Posterior vena cava (tissue), 2 donors: ENCODE results near the gene SPEF2. TPM values are rescaled to one million over a fixed set of nuclear protein-coding genes. Genes with fewer than 3 reads are reported as not detected.

ENCODE experiments used
- DNase-seq: peaks from one replicate; pipeline ENCODE4 v3.0.0-alpha.2; 2020; ENCODE audit warnings: low spot score
- intact Hi-C, 2 donors: fragments of 100-400 bp; cut with DNase I; formaldehyde crosslinking; loops; one replicate each; pipeline versions ENCODE4 v1.14.1 to v1.14.2; 2022 to 2023
- total RNA-seq, 2 donors: library from RNA; stranded (reverse); fragmentation: NEBNext Ultra II Directional; extraction: Animal tissue kit (Norgen Biotek cat#: 25700); gene quantifications; one replicate each; pipeline ENCODE4 v1.2.1, GENCODE V29; 2021
- donor health status: DM: yes; HTN: yes; CAD: no.
- donor health status: DM: yes; HTN: yes; CAD: no.

SPEF2 gene
- total RNA-seq, 2 donors from 2014 or later, result 4.8 to 6.1 TPM

- intact Hi-C loops, result no loop called here
- no peak for DNase-seq
Observed at GRCh38 chr5:35765921-35766320, 148.3 kb downstream of the SPEF2 start.

- no peak for DNase-seq
- intact Hi-C loops, result loop anchor here in 1 of 2 donors (10.0 kb wide), 1 partner anchor 154 kb away; no protein-coding TSS in a partner anchor
Observed at GRCh38 chr5:35771300-35771699, 153.6 kb downstream of the SPEF2 start.

GRCh38 chr5:35771839-35772238 is 154.2 kb downstream of the SPEF2 start:
- intact Hi-C loops, result loop anchor here in 1 of 2 donors (10.0 kb wide), 1 partner anchor 153 kb away; no protein-coding TSS in a partner anchor
- no peak for DNase-seq

GRCh38 chr5:35773967-35774366 is 156.3 kb downstream of the SPEF2 start:
- DNase-seq, result no peak
- intact Hi-C loops, result loop anchor here in 1 of 2 donors (10.0 kb wide), 1 partner anchor 151 kb away; no protein-coding TSS in a partner anchor

GRCh38 chr5:35776757-35777156 is 159.1 kb downstream of the SPEF2 start:
- no peak for DNase-seq

GRCh38 chr5:35777358-35778087 is 159.9 kb downstream of the SPEF2 start:
- intact Hi-C loops, result loop anchor here in 1 of 2 donors (10.0 kb wide), 1 partner anchor 147 kb away; no protein-coding TSS in a partner anchor
- no peak for DNase-seq

More at GRCh38 chr5:35776757-35777156, 159.1 kb downstream of the SPEF2 start:
- intact Hi-C loops, result loop anchor here in 1 of 2 donors (10.0 kb wide), 1 partner anchor 148 kb away; no protein-coding TSS in a partner anchor

- intact Hi-C loops, result loop anchor here in 1 of 2 donors (10.0 kb wide), 1 partner anchor 146 kb away; no protein-coding TSS in a partner anchor
- DNase-seq, result no peak
Observed at GRCh38 chr5:35778259-35778769, 160.7 kb downstream of the SPEF2 start.

- intact Hi-C loops, result no loop called here
Observed at GRCh38 chr5:35780236-35780635, 162.6 kb downstream of the SPEF2 start.

GRCh38 chr5:35781181-35781790 is 163.6 kb downstream of the SPEF2 start:
- DNase-seq, result no peak
- intact Hi-C loops, result no loop called here

More at GRCh38 chr5:35780236-35780635, 162.6 kb downstream of the SPEF2 start:
- no peak for DNase-seq

GRCh38 chr5:35783551-35783950 is 165.9 kb downstream of the SPEF2 start:
- DNase-seq, result no peak
- intact Hi-C loops, result no loop called here

GRCh38 chr5:35785601-35786085 is 168.0 kb downstream of the SPEF2 start:
- intact Hi-C loops, result no loop called here
- no peak for DNase-seq

GRCh38 chr5:35788724-35789123 is 171.1 kb downstream of the SPEF2 start:
- DNase-seq, result no peak
- intact Hi-C loops, result no loop called here

GRCh38 chr5:35789732-35790456 is 172.2 kb downstream of the SPEF2 start:
- intact Hi-C loops, result no loop called here
- no peak for DNase-seq

- intact Hi-C loops, result no loop called here
- no peak for DNase-seq
Observed at GRCh38 chr5:35790457-35790822, 172.8 kb downstream of the SPEF2 start.

- intact Hi-C loops, result no loop called here
- DNase-seq, result no peak
Observed at GRCh38 chr5:35794328-35794619, 176.6 kb downstream of the SPEF2 start.

GRCh38 chr5:35794684-35795375 is 177.2 kb downstream of the SPEF2 start:
- intact Hi-C loops, result loop anchor here in 1 of 2 donors (5.0 kb wide), 1 partner anchor 853 kb away; no protein-coding TSS in a partner anchor
- DNase-seq, result no peak

- DNase-seq, result no peak
- intact Hi-C loops, result loop anchor here in 1 of 2 donors (5.0 kb wide), 1 partner anchor 857 kb away; no protein-coding TSS in a partner anchor
Observed at GRCh38 chr5:35799181-35799580, 181.5 kb downstream of the SPEF2 start.

GRCh38 chr5:35799753-35800152 is 182.1 kb downstream of the SPEF2 start:
- intact Hi-C loops, result loop anchor here in 1 of 2 donors (5.0 kb wide), 1 partner anchor 857 kb away; no protein-coding TSS in a partner anchor
- DNase-seq, result no peak

- intact Hi-C loops, result no loop called here
- DNase-seq, result no peak
Observed at GRCh38 chr5:35803191-35803651, 185.6 kb downstream of the SPEF2 start.
